PC-9 (cell line): ENCODE results near the gene ZNF609. TPM values are rescaled to one million over a fixed set of nuclear protein-coding genes. Genes with fewer than 3 reads are reported as not detected.

Experiments
- BruUV-seq: library from RNA; stranded (reverse); fragments of 400-500 nt; replicated peaks from 2 replicates; lab custom pipeline; 2021; lab: Mats Ljungman, UMichigan
- CTCF ChIA-PET: fragments of 300-600 bp; sonication (Branson Sonifier 250); formaldehyde crosslinking; loops from one replicate; lab custom pipeline; 2022; ENCODE audit warnings: antibody characterized with exemption; lab: Charles Lee
- POLR2A ChIA-PET: fragments of 300-600 bp; sonication (Branson Sonifier 250); formaldehyde crosslinking; loops from one replicate; lab custom pipeline; 2022; ENCODE audit warnings: antibody characterized with exemption; ENCODE audit not compliant: unreplicated experiment; lab: Charles Lee
- DNase-seq, 2 experiments: peaks; one replicate each; pipeline versions ENCODE4 v3.0.0 to v3.0.0-alpha.2; 2015 to 2022; ENCODE audit warnings: mixed read lengths in 1 of 2
- H2AFZ ChIP-seq: fragments of 200-600 bp; sonication (generic); 2 replicates; pipeline ENCODE4 v1.8.1; 2017; ENCODE audit warnings: antibody characterized with exemption
- H3F3A ChIP-seq: fragments of 200-600 bp; sonication (generic); 2 replicates; pipeline ENCODE4 v1.8.1; 2017; ENCODE audit warnings: antibody characterized with exemption, mild to moderate bottlenecking, low read depth; ENCODE audit not compliant: insufficient read depth
- H3K27ac ChIP-seq: fragments of 200-600 bp; sonication (generic); 2 replicates; pipeline ENCODE4 v1.6.1; 2016; ENCODE audit warnings: mixed run types
- H3K27me3 ChIP-seq: fragments of 200-600 bp; sonication (generic); 2 replicates; pipeline ENCODE4 v1.6.1; 2016; ENCODE audit warnings: low read depth, mixed run types; ENCODE audit not compliant: insufficient read depth
- H3K36me3 ChIP-seq: fragments of 200-600 bp; sonication (generic); 2 replicates; pipeline ENCODE4 v1.6.1; 2016; ENCODE audit warnings: low read depth, mixed run types
- H3K4me1 ChIP-seq: fragments of 200-600 bp; sonication (generic); replicated peaks from 2 replicates; pipeline ENCODE4 v1.6.1; 2016; ENCODE audit warnings: mixed run types; ENCODE audit not compliant: insufficient read depth
- H3K4me2 ChIP-seq: fragments of 200-600 bp; sonication (generic); 2 replicates; pipeline ENCODE4 v1.6.1; 2017; ENCODE audit warnings: mixed run types
- H3K4me3 ChIP-seq: fragments of 200-600 bp; sonication (generic); 2 replicates; pipeline ENCODE4 v1.6.1; 2016; ENCODE audit warnings: mixed run types
- H3K79me2 ChIP-seq: fragments of 200-600 bp; sonication (generic); 2 replicates; pipeline ENCODE4 v1.6.1; 2017; ENCODE audit warnings: low read depth, mixed run types
- H3K9me2 ChIP-seq: fragments of 200-600 bp; sonication (generic); 2 replicates; pipeline ENCODE4 v1.8.1; 2017; ENCODE audit warnings: mild to moderate bottlenecking; ENCODE audit not compliant: insufficient read depth
- H3K9me3 ChIP-seq: fragments of 200-600 bp; sonication (generic); 2 replicates; pipeline ENCODE4 v1.8.1; 2016; ENCODE audit warnings: low read depth; ENCODE audit not compliant: insufficient read depth
- H4K20me1 ChIP-seq: fragments of 200-600 bp; sonication (generic); 2 replicates; pipeline ENCODE4 v1.8.1; 2017; ENCODE audit not compliant: insufficient read depth
- EZH2 ChIP-seq: fragments of 200-600 bp; sonication (generic); IDR thresholded peaks from 2 replicates; pipeline ENCODE4 v1.8.0; 2017; ENCODE audit warnings: antibody characterized with exemption, low read depth
- intact Hi-C: fragments of 100-400 bp; cut with micrococcal nuclease; formaldehyde crosslinking; loops from one replicate; pipeline ENCODE4 v1.10.0; 2022; ENCODE audit not compliant: unreplicated experiment
- total RNA-seq: library from RNA; stranded (reverse); gene quantifications from 2 replicates; pipeline ENCODE4 v1.2.3, GENCODE V29; 2021
- TF ChIP-seq, protein P1 (sequence below): fragments of 200-600 bp; sonication (generic); conservative IDR thresholded peaks from 2 replicates; pipeline ENCODE4 v1.6.1; 2017; ENCODE audit warnings: mixed run types, antibody characterized with exemption, mild to moderate bottlenecking, moderate library complexity

Gene ZNF609
- total RNA-seq, 1 experiment from 2014 or later = 38.6 TPM

DNA sequence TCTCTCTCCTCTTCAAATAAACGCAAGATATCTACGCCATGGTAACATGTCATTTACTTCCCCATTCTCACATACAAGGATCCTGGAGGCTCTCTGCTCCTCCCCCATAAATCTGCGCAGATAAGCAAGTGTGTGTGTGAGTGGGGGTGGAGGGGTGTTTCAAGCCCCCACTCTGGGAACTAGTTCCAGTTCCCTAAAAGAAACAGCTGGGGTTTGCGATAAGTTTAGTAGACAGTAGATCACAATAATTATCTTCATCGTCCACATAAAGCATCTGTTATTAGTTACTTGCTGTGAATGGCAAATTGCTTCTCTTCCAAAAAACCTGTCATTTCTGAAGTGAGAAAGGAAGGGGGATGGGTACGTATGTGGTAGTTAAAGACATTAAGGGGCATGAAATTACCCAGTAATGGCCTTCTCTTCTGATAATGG, 235.2 kb downstream of the ZNF609 start:
- H3K4me2 ChIP-seq = no peak overlapping the region
- no peaks in the 10 kb centered on the region for H3K9me3 ChIP-seq
- ChIA-PET CTCF (interaction anchor here (0.7 kb wide), 1 partner anchor 291 kb away, joined by 5 read pairs; no protein-coding TSS in a partner anchor), POLR2A (no interaction called here)
- intact Hi-C loops = no loop called here
- no peak overlapping the region for H3K4me3 ChIP-seq
- no peak for DNase-seq
- peaks cover 24% of the 10 kb centered on the region for H4K20me1 ChIP-seq
- no peak for TF ChIP-seq EZH2
- TF ChIP-seq, protein P1, sequence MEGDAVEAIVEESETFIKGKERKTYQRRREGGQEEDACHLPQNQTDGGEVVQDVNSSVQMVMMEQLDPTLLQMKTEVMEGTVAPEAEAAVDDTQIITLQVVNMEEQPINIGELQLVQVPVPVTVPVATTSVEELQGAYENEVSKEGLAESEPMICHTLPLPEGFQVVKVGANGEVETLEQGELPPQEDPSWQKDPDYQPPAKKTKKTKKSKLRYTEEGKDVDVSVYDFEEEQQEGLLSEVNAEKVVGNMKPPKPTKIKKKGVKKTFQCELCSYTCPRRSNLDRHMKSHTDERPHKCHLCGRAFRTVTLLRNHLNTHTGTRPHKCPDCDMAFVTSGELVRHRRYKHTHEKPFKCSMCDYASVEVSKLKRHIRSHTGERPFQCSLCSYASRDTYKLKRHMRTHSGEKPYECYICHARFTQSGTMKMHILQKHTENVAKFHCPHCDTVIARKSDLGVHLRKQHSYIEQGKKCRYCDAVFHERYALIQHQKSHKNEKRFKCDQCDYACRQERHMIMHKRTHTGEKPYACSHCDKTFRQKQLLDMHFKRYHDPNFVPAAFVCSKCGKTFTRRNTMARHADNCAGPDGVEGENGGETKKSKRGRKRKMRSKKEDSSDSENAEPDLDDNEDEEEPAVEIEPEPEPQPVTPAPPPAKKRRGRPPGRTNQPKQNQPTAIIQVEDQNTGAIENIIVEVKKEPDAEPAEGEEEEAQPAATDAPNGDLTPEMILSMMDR = no peak
- H3K36me3 ChIP-seq = no peaks in the 10 kb centered on the region
- H2AFZ ChIP-seq = no peak overlapping the region
- H3K79me2 ChIP-seq = peaks cover 39% of the 10 kb centered on the region
- H3F3A ChIP-seq = no peaks in the 10 kb centered on the region; the same call in 1 of the 2 replicates
- H3K27me3 ChIP-seq = no peaks in the 10 kb centered on the region
- H3K9me2 ChIP-seq = no peaks in the 10 kb centered on the region
- H3K27ac ChIP-seq = no peak overlapping the region
- no TSS peak for BruUV-seq
- peaks cover 10% of the 10 kb centered on the region; the same call in 1 of the 2 replicates for H3K4me1 ChIP-seq

DNA sequence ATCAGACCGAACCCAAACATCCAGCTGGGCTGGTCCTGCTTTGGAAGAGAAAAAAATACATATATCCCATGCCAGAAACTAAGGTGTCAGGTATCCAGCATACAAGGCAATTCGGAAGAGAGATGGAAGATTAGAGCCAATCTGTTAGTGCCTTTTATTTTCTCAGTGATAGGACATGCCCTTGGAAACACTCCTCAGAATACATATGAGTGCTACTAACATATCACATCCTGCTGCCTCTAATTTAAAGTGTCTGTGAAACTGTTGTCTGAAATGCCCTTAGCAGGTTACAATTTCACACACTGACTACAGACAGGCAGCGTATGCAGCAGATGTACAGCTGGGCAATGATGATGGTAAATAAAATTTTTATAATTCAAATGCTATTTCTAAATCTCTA, 236.1 kb downstream of the ZNF609 start:
- POLR2A ChIA-PET = no interaction called here
- no peak overlapping the region for H3K27ac ChIP-seq

DNA sequence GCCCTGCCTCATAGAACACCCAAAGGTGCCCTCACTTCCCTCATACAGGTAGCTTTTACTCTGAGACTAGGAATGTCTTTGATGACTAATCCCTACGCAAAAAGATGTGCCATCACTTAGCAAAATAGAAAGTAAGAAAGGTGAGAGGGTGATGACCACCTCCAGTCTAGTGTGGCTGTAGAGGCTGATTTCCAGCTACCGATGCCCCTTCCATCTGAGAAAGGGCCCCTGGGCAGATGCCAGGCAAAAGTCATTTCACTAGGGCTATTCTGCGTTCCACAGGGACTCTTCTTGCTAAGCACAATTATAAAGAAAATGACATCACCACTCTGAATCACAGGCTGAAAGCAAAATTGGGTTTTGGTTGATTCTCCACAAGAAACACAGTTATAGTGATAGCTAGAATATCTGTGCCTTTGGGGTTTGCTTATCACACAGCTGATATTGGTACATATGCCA, 237.6 kb downstream of the ZNF609 start:
- no TSS peak for BruUV-seq
- peaks cover 20% of the 10 kb centered on the region; the same call in 1 of the 2 replicates for H3K4me1 ChIP-seq
- intact Hi-C loops = no loop called here
- no peaks in the 10 kb centered on the region for H3K9me2 ChIP-seq
- H3K79me2 ChIP-seq = peaks cover 61% of the 10 kb centered on the region
- DNase-seq = no peak
- no peak overlapping the region for H3K27ac ChIP-seq
- no peak overlapping the region for H3K4me2 ChIP-seq
- no peak overlapping the region for H2AFZ ChIP-seq
- no peaks in the 10 kb centered on the region for H3K9me3 ChIP-seq
- peaks cover 24% of the 10 kb centered on the region for H4K20me1 ChIP-seq
- H3K27me3 ChIP-seq = no peaks in the 10 kb centered on the region
- ChIA-PET POLR2A (interaction anchor here (0.6 to 0.9 kb wide), 3 partner anchors 30 to 450 kb away, joined by 3 to 8 read pairs (median 6); partner anchors contain the start of gene TRIP4), CTCF (interaction anchor here (1.0 kb wide), 2 partner anchors 11 to 30 kb away, joined by 3 to 4 read pairs; no protein-coding TSS in a partner anchor)
- H3K36me3 ChIP-seq = no peaks in the 10 kb centered on the region
- no peak overlapping the region for H3K4me3 ChIP-seq
- TF ChIP-seq, protein P1 = no peak
- TF ChIP-seq EZH2 = no peak
- H3F3A ChIP-seq = no peaks in the 10 kb centered on the region; the same call in 1 of the 2 replicates

More for the DNA sequence above, 236.1 kb downstream of the ZNF609 start:
- Histone ChIP-seq H3K9me2 (no peaks in the 10 kb centered on the region), H3F3A (no peaks in the 10 kb centered on the region; the same call in 1 of the 2 replicates), H2AFZ (no peak overlapping the region), H3K4me2 (no peak overlapping the region), H3K27me3 (no peaks in the 10 kb centered on the region), H3K36me3 (no peaks in the 10 kb centered on the region), H3K9me3 (no peaks in the 10 kb centered on the region), H3K4me3 (no peak overlapping the region), H3K79me2 (peaks cover 47% of the 10 kb centered on the region), H4K20me1 (peaks cover 24% of the 10 kb centered on the region), H3K4me1 (peaks cover 13% of the 10 kb centered on the region; the same call in 1 of the 2 replicates)
- BruUV-seq = no TSS peak
- CTCF ChIA-PET = interaction anchor here (0.7 kb wide), 1 partner anchor 290 kb away, joined by 5 read pairs; no protein-coding TSS in a partner anchor
- TF ChIP-seq, protein P1 = no peak
- TF ChIP-seq EZH2 = no peak
- DNase-seq = no peak
- intact Hi-C loops = no loop called here
